Caco-2 (cell line): ENCODE data around the gene KRT33A. TPM values are rescaled to one million over a fixed set of nuclear protein-coding genes. Genes with fewer than 3 reads are reported as not detected.

Experiments
- BruUV-seq: library from RNA; stranded (reverse); fragments of 400-500 nt; replicated peaks from 2 replicates; lab custom pipeline; 2021; lab: Mats Ljungman, UMichigan
- CTCF ChIA-PET: fragments of 300-600 bp; sonication (Branson Sonifier 250); formaldehyde crosslinking; loops from one replicate; lab custom pipeline; 2022; ENCODE audit warnings: antibody characterized with exemption; lab: Charles Lee
- POLR2A ChIA-PET: fragments of 300-600 bp; sonication (Branson Sonifier 250); formaldehyde crosslinking; loops from one replicate; lab custom pipeline; 2022; ENCODE audit warnings: antibody characterized with exemption; lab: Charles Lee
- DNase-seq, 2 experiments: peaks; one replicate each; pipeline versions ENCODE4 v3.0.0 to v3.0.0-alpha.2; 2020 to 2022
- H3K27me3 ChIP-seq: replicated peaks from 2 replicates; pipeline ENCODE4 v1.6.0; 2011; ENCODE audit warnings: low read length; ENCODE audit not compliant: control insufficient read depth, insufficient read depth
- H3K36me3 ChIP-seq: 2 replicates; pipeline ENCODE4 v1.5.1; 2011; ENCODE audit warnings: low read length; ENCODE audit not compliant: control insufficient read depth, insufficient read depth
- H3K4me1 ChIP-seq: fragments of 250-450 bp; sonication (Bioruptor Pico); 2 replicates; pipeline ENCODE4 v1.5.1; 2020; ENCODE audit warnings: mild to moderate bottlenecking
- H3K4me3 ChIP-seq: 2 replicates; pipeline ENCODE4 v1.5.1; 2011; ENCODE audit warnings: low read depth, mild to moderate bottlenecking, control low read depth, low read length
- H3K9me3 ChIP-seq: fragments of 250-450 bp; sonication (Bioruptor Pico); 2 replicates; pipeline ENCODE4 v1.5.1; 2020; ENCODE audit warnings: mild to moderate bottlenecking, moderate library complexity
- H3K27ac Mint-ChIP-seq: one replicate; pipeline ENCODE4 v1.8.0; 2022; ENCODE audit warnings: mixed read lengths; ENCODE audit not compliant: unreplicated experiment
- H3K27me3 Mint-ChIP-seq: one replicate; pipeline ENCODE4 v1.8.0; 2022; ENCODE audit warnings: mixed read lengths; ENCODE audit not compliant: insufficient read depth, unreplicated experiment
- H3K36me3 Mint-ChIP-seq: one replicate; pipeline ENCODE4 v1.8.0; 2022; ENCODE audit warnings: mild to moderate bottlenecking, mixed read lengths; ENCODE audit not compliant: insufficient read depth, unreplicated experiment
- H3K4me1 Mint-ChIP-seq: one replicate; pipeline ENCODE4 v1.8.0; 2022; ENCODE audit warnings: low read depth, mixed read lengths; ENCODE audit not compliant: unreplicated experiment
- H3K4me3 Mint-ChIP-seq: one replicate; pipeline ENCODE4 v1.8.0; 2022; ENCODE audit warnings: mild to moderate bottlenecking, moderate library complexity, mixed read lengths; ENCODE audit not compliant: unreplicated experiment
- H3K9me3 Mint-ChIP-seq: one replicate; pipeline ENCODE4 v1.8.0; 2022; ENCODE audit warnings: mixed read lengths; ENCODE audit not compliant: unreplicated experiment
- CTCF ChIP-seq, 2 experiments: fragments of 200-600 bp in 1 of 2; IDR thresholded peaks; 1 replicate in 1 of 2; 2 replicates in 1 of 2; pipeline versions ENCODE4 v1.5.1 to v1.8.0; 2011 to 2022; ENCODE audit warnings: antibody characterized with exemption in 1 of 2, control low read depth in 1 of 2, inconsistent platforms in 1 of 2, low read depth in 1 of 2, low read length in 1 of 2, mild to moderate bottlenecking in 1 of 2, moderate library complexity in 1 of 2; ENCODE audit not compliant: insufficient read depth in 1 of 2, severe bottlenecking in 1 of 2, unreplicated experiment in 1 of 2
- intact Hi-C: fragments of 100-400 bp; cut with micrococcal nuclease; formaldehyde crosslinking; loops from one replicate; pipeline ENCODE4 v1.10.0; 2022; ENCODE audit not compliant: unreplicated experiment
- total RNA-seq: library from RNA; stranded (reverse); gene quantifications from 2 replicates; pipeline ENCODE4 v1.2.3, GENCODE V29; 2022

Gene KRT33A
- total RNA-seq, 1 experiment from 2014 or later, result not detected

- peaks cover 6% of the 10 kb centered on the region for H3K9me3 Mint-ChIP-seq
- TF ChIP-seq CTCF (IDR thresholded peaks at IDR 0.05; ENCODE audit: insufficient read depth in 1 of 2, low read depth in 1 of 2, low read length in 1 of 2, severe bottlenecking in 1 of 2, unreplicated experiment in 1 of 2), result no peak
- CTCF ChIA-PET, result interaction anchor here (1.5 to 1.6 kb wide), 2 partner anchors 26 to 271 kb away, joined by 5 to 6 read pairs; no protein-coding TSS in a partner anchor
- H3K27me3 Mint-ChIP-seq, result no peaks in the 10 kb centered on the region
- no peak overlapping the region for H3K27ac Mint-ChIP-seq
- H3K9me3 ChIP-seq, result peaks cover 2% of the 10 kb centered on the region; the same call in 1 of the 2 replicates
- H3K36me3 ChIP-seq, result no peaks in the 10 kb centered on the region
- no peaks in the 10 kb centered on the region for H3K36me3 Mint-ChIP-seq
- BruUV-seq, result no TSS peak
- H3K4me3 ChIP-seq, result no peak overlapping the region
- intact Hi-C loops, result no loop called here
- H3K27me3 ChIP-seq, result no peaks in the 10 kb centered on the region
- DNase-seq, result no peak
- peaks cover 15% of the 10 kb centered on the region for H3K4me1 Mint-ChIP-seq
- no peak overlapping the region for H3K4me3 Mint-ChIP-seq
- POLR2A ChIA-PET, result no interaction called here
- H3K4me1 ChIP-seq, result peaks cover 19% of the 10 kb centered on the region
These were observed 40.9 kb upstream of the KRT33A start for GRCh38 chr17:41391535-41391934.

GRCh38 chr17:41390411-41390938, 39.8 kb upstream of the KRT33A start:
- ChIA-PET POLR2A (no interaction called here), CTCF (interaction anchor here (0.6 to 1.6 kb wide), 6 partner anchors 27 to 688 kb away, joined by 3 to 6 read pairs (median 4); no protein-coding TSS in a partner anchor)
- Mint-ChIP-seq H3K27ac (no peak overlapping the region), H3K9me3 (peaks cover 11% of the 10 kb centered on the region), H3K27me3 (no peaks in the 10 kb centered on the region), H3K4me1 (peaks cover 15% of the 10 kb centered on the region), H3K4me3 (no peak overlapping the region), H3K36me3 (no peaks in the 10 kb centered on the region)
- Histone ChIP-seq H3K36me3 (no peaks in the 10 kb centered on the region), H3K4me3 (no peak overlapping the region), H3K4me1 (peaks cover 19% of the 10 kb centered on the region), H3K9me3 (peaks cover 7% of the 10 kb centered on the region; the same call in 1 of the 2 replicates), H3K27me3 (no peaks in the 10 kb centered on the region)
- TF ChIP-seq CTCF (IDR thresholded peaks at IDR 0.05; ENCODE audit: insufficient read depth in 1 of 2, low read depth in 1 of 2, low read length in 1 of 2, severe bottlenecking in 1 of 2, unreplicated experiment in 1 of 2), result no peak
- DNase-seq, result peak; percentile 43 to 62
- BruUV-seq, result no TSS peak
- intact Hi-C loops, result no loop called here

- H3K36me3 Mint-ChIP-seq, result no peaks in the 10 kb centered on the region
- H3K4me1 ChIP-seq, result peaks cover 28% of the 10 kb centered on the region
- POLR2A ChIA-PET, result no interaction called here
- CTCF ChIA-PET, result no interaction called here
- no TSS peak for BruUV-seq
- DNase-seq, result no peak
- intact Hi-C loops, result no loop called here
- no peaks in the 10 kb centered on the region for H3K36me3 ChIP-seq
- no peak for TF ChIP-seq CTCF (IDR thresholded peaks at IDR 0.05; ENCODE audit: insufficient read depth in 1 of 2, low read depth in 1 of 2, low read length in 1 of 2, severe bottlenecking in 1 of 2, unreplicated experiment in 1 of 2)
- peaks cover 11% of the 10 kb centered on the region for H3K9me3 Mint-ChIP-seq
- H3K27me3 ChIP-seq, result no peaks in the 10 kb centered on the region
- no peak overlapping the region for H3K4me3 Mint-ChIP-seq
- H3K4me1 Mint-ChIP-seq, result peaks cover 15% of the 10 kb centered on the region
- no peak overlapping the region for H3K27ac Mint-ChIP-seq
- H3K4me3 ChIP-seq, result no peak overlapping the region
- peaks cover 7% of the 10 kb centered on the region for H3K9me3 ChIP-seq
- H3K27me3 Mint-ChIP-seq, result no peaks in the 10 kb centered on the region
These were observed 37.0 kb upstream of the KRT33A start for GRCh38 chr17:41387670-41388069.
